ELR (cell line): ENCODE data around the gene XPO4.

Experiments used
- DNase-seq: peaks from one replicate; pipeline ENCODE4 v3.0.0-alpha.2; 2015; ENCODE audit warnings: low read depth

Gene XPO4

GRCh38 chr13:20727856-20728255 is 174.7 kb downstream of the XPO4 start:
- no peak for DNase-seq
